Nasal cavity respiratory epithelium epithelial cell of viscerocranial mucosa (primary cell): ENCODE results near the gene DNASE2. TPM values are rescaled to one million over a fixed set of nuclear protein-coding genes. Genes with fewer than 3 reads are reported as not detected.

Source experiments
- total RNA-seq: library from RNA; depleted of rRNA; stranded (reverse); fragments of >200 nt; gene quantifications from 2 replicates; pipeline ENCODE4 v1.2.3, GENCODE V29; 2014

DNASE2 gene, protein sequence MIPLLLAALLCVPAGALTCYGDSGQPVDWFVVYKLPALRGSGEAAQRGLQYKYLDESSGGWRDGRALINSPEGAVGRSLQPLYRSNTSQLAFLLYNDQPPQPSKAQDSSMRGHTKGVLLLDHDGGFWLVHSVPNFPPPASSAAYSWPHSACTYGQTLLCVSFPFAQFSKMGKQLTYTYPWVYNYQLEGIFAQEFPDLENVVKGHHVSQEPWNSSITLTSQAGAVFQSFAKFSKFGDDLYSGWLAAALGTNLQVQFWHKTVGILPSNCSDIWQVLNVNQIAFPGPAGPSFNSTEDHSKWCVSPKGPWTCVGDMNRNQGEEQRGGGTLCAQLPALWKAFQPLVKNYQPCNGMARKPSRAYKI
- 29.5 and 40.3 TPM in 2 replicates for total RNA-seq

GRCh38 chr19:12881172-12881808, at the start of gene DNASE2:
DNASE2 (minus strand) TSS chr19:12881449; CDS start chr19:12881375, 74 bp downstream.

GRCh38 chr19:12890787-12891552, 9.7 kb upstream of the DNASE2 start, which contains the start of gene GCDH:
GCDH (plus strand) TSS chr19:12891160; CDS start chr19:12891305, 145 bp downstream.

GRCh38 chr19:12886969-12887747, 5.9 kb upstream of the DNASE2 start, which contains the start of gene KLF1:
KLF1 (minus strand) TSS chr19:12887201; CDS start chr19:12887140, 61 bp downstream.

DNA sequence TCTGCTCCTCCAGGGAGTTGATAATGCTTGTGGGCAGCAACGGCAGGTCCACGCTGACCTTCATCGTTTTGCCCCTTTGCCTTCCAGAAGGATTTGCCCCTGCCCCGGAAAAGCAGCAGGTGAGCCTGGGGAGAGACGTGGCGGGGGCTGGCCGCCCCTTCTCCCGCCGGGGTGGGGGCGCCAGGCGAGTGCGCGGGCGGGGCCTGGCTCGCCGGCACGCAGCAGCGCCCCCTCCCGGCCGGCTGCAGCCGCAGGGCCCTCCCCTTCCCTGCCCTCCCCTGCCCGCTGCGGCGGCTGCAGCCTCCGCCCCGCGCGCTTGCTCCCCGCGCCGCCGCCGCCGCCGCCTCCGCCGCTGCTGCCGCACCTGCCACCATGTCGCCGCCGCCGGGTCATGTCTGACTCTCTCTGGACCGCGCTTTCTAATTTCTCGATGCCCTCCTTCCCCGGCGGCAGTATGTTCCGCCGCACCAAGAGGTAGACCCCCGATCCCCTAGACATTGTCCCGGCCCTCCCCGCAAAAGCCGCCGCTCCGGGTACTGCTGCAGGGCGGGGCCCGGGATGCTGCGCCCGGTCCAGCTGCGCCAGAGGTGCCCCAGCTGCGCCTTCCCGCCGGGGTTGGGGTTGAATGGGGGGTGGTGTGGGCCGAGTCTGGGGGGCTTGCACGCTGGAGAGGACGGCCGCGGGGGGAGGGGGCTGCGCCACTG, 42.9 kb downstream of the DNASE2 start, which contains the start of gene MAST1:
MAST1 (plus strand) TSS at position 334 of the 704 bp plus-strand sequence; CDS start at position 392, 58 bp downstream.

DNA sequence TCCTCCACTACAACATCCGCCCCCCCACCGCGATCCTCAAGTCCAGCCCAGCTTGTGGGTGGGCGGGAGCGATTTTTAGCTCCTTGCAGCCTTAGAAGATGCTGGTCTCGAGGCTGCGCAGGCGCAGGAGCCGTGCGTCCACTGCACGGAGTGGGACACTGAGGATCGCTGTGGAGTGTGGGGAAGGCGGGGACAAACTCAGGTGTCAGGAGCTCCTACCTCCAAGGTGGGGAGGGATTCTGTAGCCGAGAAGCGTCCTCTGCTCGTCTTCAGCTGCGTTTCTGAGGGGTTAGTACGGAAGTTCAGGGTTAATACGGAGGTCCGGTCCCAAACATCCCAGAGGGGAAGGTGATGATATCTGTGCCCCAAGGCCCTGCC, 46.7 kb downstream of the DNASE2 start, which contains the start of gene RTBDN:
RTBDN (minus strand) TSS at position 14 of the 378 bp plus-strand sequence. CDS start 4,600 bp downstream, outside the sequence.

Other genes with a start within 250 kb of the DNASE2 start
- 32.5 and 54.8 TPM in 2 replicates for gene MAN2B1, start 214.7 kb downstream of the DNASE2 start, total RNA-seq
- gene WDR83, start 214.6 kb downstream of the DNASE2 start, total RNA-seq = 8.7 and 11.6 TPM in 2 replicates
- 51.0 and 52.3 TPM in 2 replicates for gene DHPS, start 199.6 kb downstream of the DNASE2 start, total RNA-seq
- not detected in 2 replicates for gene GNG14, start 193.5 kb downstream of the DNASE2 start, total RNA-seq
- gene FBXW9, start 184.8 kb downstream of the DNASE2 start, total RNA-seq = 5.5 and 6.9 TPM in 2 replicates
- gene TNPO2, start 157.5 kb downstream of the DNASE2 start, total RNA-seq = 30.1 and 69.1 TPM in 2 replicates
- 101 and 152 TPM in 2 replicates for gene TRIR, start 146.8 kb downstream of the DNASE2 start, total RNA-seq
- 59.7 and 79.6 TPM in 2 replicates for gene GET3, start 144.0 kb downstream of the DNASE2 start, total RNA-seq
- not detected in 2 replicates for gene BEST2, start 129.7 kb downstream of the DNASE2 start, total RNA-seq
- gene HOOK2, start 105.9 kb downstream of the DNASE2 start, total RNA-seq = 43.1 and 73.5 TPM in 2 replicates
- 266 and 285 TPM in 2 replicates for gene JUNB, start 90.0 kb downstream of the DNASE2 start, total RNA-seq
- gene PRDX2, start 79.6 kb downstream of the DNASE2 start, total RNA-seq = 109 and 161 TPM in 2 replicates
- gene THSD8, start 79.4 kb downstream of the DNASE2 start, total RNA-seq = 0.28 TPM in 1 of 2 replicates, not detected in the other
- 7.2 and 13.3 TPM in 2 replicates for gene RNASEH2A, start 74.9 kb downstream of the DNASE2 start, total RNA-seq
- not detected in 2 replicates for gene RTBDN, start 46.9 kb downstream of the DNASE2 start, total RNA-seq
- gene MAST1, start 42.9 kb downstream of the DNASE2 start, total RNA-seq = under 0.01 and 0.28 TPM in 2 replicates
- gene KLF1, start 5.8 kb upstream of the DNASE2 start, total RNA-seq = under 0.01 TPM in 1 of 2 replicates, not detected in the other
- gene GCDH, start 9.7 kb upstream of the DNASE2 start, total RNA-seq = 18.0 and 24.6 TPM in 2 replicates
- not detected in 2 replicates for gene SYCE2, start 37.8 kb upstream of the DNASE2 start, total RNA-seq
- 82.7 and 88.3 TPM in 2 replicates for gene FARSA, start 52.3 kb upstream of the DNASE2 start, total RNA-seq
- 637 and 1,452 TPM in 2 replicates for gene CALR, start 57.2 kb upstream of the DNASE2 start, total RNA-seq
- 106 and 132 TPM in 2 replicates for gene RAD23A, start 64.4 kb upstream of the DNASE2 start, total RNA-seq
- 15.8 and 24.6 TPM in 2 replicates for gene GADD45GIP1, start 75.8 kb upstream of the DNASE2 start, total RNA-seq
- 0.07 TPM in 1 of 2 replicates, not detected in the other for gene DAND5, start 88.1 kb upstream of the DNASE2 start, total RNA-seq
- 4.1 and 31.2 TPM in 2 replicates for gene NFIX, start 114.0 kb upstream of the DNASE2 start, total RNA-seq
- gene LYL1, start 221.4 kb upstream of the DNASE2 start, total RNA-seq = 0.50 and 0.68 TPM in 2 replicates
- gene TRMT1, start 235.3 kb upstream of the DNASE2 start, total RNA-seq = 36.2 and 48.3 TPM in 2 replicates
- gene NACC1, start 236.8 kb upstream of the DNASE2 start, total RNA-seq = 42.0 and 90.9 TPM in 2 replicates